HG03575 (cell line): ENCODE results near the gene NARS2.

Experiments
- ATAC-seq: cut with Tn5 transposase; IDR thresholded peaks from one replicate; pipeline ENCODE4 v1.9.1; 2021; ENCODE audit not compliant: unreplicated experiment, insufficient number of reproducible peaks, low FRiP score; ENCODE audit errors: extremely low read depth

NARS2 gene

GRCh38 chr11:78402847-78403246 lies 171.8 kb downstream of the NARS2 start:
- ATAC-seq = no peak

DNA sequence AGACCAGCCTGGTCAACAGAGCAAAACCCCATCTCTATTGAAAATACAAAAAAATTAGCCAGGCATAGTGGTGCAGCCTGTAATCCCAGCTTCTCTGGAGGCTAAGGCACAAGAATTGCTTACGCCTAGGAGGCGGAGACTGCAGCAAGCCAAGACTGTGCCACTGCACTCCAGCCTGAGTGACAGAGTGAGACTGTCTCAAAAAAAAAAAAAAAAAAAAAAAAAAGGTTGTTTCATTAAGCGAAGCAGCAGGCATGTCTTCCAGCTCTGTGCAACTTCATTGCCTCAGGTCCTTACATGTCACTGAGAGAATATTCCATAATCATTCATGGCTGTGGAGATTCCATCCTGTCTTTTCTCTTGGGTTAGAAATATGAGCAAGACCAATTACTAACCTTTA lies 174.0 kb downstream of the NARS2 start:
- no peak for ATAC-seq

DNA sequence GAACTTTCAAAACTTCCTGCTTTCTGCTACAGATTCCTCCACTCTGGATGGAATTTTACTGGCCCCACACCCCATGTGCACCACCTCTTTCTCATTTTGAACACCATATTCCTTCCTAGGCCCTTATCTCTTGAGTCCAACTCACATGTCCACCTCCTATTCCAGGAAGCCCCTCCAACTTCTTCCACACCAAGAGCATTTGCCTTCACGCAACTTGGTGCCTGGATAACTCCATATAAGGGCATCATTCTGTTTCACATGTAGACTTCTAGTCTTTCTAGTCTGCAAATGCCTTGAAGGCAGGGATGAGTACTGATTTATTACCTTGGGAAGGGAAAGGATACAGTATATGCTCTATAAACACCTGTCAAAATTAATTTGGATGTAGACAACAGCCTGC lies 174.5 kb downstream of the NARS2 start:
- ATAC-seq = no peak

DNA sequence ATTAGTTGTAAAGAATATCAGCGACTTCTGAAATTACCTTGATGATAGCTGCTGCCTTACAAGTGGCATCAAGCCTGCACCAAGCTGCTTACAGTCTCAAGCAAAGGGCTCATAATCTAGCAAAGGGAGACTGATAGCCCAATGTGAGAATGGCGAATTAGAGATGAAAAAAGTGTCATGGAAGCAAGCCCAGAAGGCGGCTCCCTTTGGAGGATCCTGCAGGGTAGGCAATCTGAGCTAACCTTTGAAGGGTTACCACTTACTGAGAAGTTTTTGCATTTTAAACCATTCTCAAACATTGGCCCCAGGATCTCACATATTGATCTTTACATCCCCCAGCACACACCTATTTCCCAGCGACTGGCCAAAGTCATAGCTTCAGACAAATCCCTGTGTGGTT lies 175.5 kb downstream of the NARS2 start:
- no peak for ATAC-seq

DNA sequence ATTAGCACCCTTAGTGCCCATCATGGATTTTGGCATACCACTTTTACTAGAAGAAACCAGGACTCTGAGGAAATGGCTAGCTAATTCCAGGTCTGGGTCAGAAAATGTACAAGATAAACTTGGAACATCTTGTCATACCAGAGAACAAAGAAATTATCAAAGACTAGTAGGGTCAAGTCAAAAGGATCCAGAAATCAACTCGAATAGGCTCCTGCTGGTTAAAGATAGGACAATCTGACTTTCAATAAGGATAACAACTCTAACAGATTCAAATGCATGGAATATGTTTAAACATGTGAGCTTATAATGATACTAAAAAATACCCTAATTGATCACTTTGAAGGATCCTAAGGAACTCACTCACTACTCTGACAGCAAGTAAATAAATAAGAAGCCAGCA lies 175.9 kb downstream of the NARS2 start:
- no peak for ATAC-seq

DNA sequence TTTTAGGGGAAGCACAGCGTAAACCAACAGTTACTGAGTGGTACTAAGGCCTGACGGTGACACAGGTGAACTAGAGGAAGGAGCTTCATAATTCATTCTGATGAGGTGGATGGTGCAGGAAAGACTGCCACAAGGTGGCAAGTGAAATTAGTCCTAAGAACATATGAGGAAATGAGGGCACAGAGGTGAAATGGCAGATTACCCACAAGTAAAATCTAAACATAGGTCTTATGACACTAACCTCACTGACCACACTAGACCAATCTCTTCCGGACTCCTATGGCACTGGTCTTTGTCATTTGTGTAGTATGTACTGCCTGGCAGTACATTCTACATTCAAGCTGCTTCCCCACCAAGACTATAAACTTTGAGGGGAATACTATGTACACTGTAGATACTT lies 177.3 kb downstream of the NARS2 start:
- no peak for ATAC-seq

DNA sequence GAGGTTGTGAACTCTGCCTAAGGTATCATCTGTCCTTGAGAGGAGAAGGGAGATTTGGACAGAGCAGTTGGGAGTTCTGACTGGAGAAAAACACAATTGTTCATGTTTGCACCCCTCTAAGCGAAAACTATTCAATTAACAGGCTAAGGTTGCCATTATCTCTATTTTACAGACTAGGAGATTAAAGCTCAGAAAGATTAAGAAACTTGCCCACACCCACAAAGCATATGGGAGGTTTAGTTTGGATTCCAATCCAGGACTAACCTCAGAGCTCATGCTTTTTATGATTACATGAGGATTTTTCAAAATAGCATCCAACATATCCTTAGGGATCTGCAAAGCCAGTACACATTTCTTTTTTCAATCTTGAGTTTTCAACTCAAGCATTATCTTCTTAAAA lies 179.1 kb downstream of the NARS2 start:
- no peak for ATAC-seq

GRCh38 chr11:78392854-78393253 lies 181.8 kb downstream of the NARS2 start:
- no peak for ATAC-seq

DNA sequence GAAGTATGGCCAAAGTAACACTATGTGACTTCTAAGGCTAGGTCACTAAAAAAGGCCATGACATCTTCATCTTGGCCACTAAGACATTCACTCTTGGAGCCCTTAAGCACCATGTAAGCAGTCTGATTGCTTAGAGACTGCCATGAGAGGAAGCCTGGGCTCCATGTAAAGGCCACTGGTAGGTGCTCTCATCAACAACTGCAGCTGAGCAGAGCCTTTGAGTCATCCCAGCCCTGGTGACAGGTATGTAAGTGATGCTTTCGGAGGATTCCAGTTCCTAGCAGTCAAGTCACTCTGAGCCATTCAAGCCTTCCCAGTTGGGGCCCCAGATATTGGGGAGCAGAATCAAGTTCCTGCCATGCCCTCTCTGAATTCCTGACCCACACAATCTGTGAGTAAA lies 183.2 kb downstream of the NARS2 start:
- ATAC-seq = no peak

DNA sequence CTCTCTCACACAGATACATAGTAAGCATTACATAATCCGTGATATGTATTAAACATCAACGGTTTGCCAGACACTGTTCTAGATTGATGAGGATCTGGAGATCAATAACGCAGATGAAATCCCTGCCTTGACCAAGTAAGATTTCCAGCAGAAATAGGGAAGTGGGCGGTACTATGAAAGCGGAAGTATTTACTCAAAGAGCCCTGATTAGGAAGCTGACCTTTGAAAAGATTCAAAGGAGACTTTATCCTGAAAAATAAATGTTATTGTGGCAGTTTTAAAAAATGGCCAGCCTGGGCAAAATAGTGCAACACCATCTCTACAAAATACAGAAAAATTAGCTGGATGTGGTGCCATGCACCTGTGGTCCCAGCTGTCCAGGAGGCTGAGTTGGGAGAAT lies 183.9 kb downstream of the NARS2 start:
- no peak for ATAC-seq

DNA sequence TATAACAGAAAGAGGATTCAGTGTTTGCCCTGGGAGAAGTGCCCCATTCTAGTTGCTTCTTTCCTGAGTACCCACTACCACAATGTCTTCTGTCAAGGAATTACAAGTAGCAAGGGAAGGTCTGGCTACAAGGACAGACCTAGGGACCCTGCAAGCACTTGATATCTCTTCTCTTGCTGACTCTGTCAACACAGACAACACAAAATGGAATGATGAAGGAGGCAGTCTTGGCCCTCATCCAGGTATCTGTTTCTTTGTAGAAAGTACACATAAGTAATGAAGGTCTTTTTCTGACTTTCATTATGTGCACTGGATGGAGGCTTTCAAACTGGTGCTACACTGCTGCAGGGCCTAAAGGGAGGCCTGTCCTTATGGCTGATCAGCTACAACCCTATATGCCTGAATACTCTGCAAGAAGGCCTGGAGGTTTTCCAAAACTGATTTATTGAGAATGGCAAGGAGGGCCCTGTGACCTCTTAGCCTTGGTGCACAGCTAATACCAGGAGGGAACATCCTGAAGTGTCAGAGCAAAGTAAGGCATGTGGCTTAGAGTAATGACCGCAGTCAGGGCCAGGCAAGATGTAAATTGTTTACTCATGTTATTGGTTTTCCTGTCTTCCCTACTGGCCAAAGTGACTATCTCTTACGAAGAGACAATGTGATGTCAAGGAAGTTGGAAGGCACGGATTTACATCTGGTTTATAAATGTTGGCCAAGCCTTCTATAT lies 188.3 kb downstream of the NARS2 start:
- ATAC-seq = no peak
